Left ventricle myocardium inferior (tissue), 1 donor: Measurements from ENCODE around the gene C10orf90. TPM values are rescaled to one million over a fixed set of nuclear protein-coding genes. Genes with fewer than 3 reads are reported as not detected.

ENCODE experiments used
- DNase-seq: peaks from one replicate; pipeline ENCODE4 v3.0.0-alpha.2; 2020
- H3K27ac ChIP-seq: fragments of 200-600 bp; replicated peaks from 2 replicates; pipeline ENCODE4 v1.8.0; 2021
- H3K27me3 ChIP-seq: fragments of 200-600 bp; 2 replicates; pipeline ENCODE4 v1.8.0; 2021; ENCODE audit warnings: low read depth
- H3K36me3 ChIP-seq: fragments of 200-600 bp; 2 replicates; pipeline ENCODE4 v1.8.0; 2021
- H3K4me1 ChIP-seq: fragments of 200-600 bp; 2 replicates; pipeline ENCODE4 v1.8.0; 2021
- H3K4me3 ChIP-seq: fragments of 200-600 bp; 2 replicates; pipeline ENCODE4 v1.8.0; 2021; ENCODE audit warnings: mild to moderate bottlenecking, moderate library complexity
- H3K9me3 ChIP-seq: fragments of 200-600 bp; replicated peaks from 2 replicates; pipeline ENCODE4 v1.8.0; 2021
- intact Hi-C: fragments of 100-400 bp; cut with micrococcal nuclease; formaldehyde crosslinking; loops from one replicate; pipeline ENCODE4 v1.11.0; 2022
- total RNA-seq: library from RNA; stranded (reverse); fragmentation: NEBNext Ultra II Directional; extraction: Animal tissue kit (Norgen Biotek cat#: 25700); gene quantifications from one replicate; pipeline ENCODE4 v1.2.1, GENCODE V29; 2021
- TF ChIP-seq, protein P1 (sequence below): fragments of 200-600 bp; IDR thresholded peaks from 2 replicates; pipeline ENCODE4 v1.8.0; 2021; ENCODE audit warnings: antibody characterized with exemption, mild to moderate bottlenecking, borderline replicate concordance
- donor health status: DM: no; HTN: yes; CAD: no; lungs with severe emphysema.

C10orf90 gene
- total RNA-seq, 1 donor from 2014 or later, result not detected

GRCh38 chr10:126376956-126377355 is 293.5 kb downstream of the C10orf90 start:
- intact Hi-C loops, result no loop called here
- Histone ChIP-seq H3K36me3 (no peaks in the 10 kb centered on the region), H3K27ac (no peak overlapping the region), H3K27me3 (peaks cover 9% of the 10 kb centered on the region), H3K9me3 (peaks cover 19% of the 10 kb centered on the region), H3K4me1 (no peaks in the 10 kb centered on the region), H3K4me3 (no peak overlapping the region)
- DNase-seq, result no peak
- TF ChIP-seq, protein P1, sequence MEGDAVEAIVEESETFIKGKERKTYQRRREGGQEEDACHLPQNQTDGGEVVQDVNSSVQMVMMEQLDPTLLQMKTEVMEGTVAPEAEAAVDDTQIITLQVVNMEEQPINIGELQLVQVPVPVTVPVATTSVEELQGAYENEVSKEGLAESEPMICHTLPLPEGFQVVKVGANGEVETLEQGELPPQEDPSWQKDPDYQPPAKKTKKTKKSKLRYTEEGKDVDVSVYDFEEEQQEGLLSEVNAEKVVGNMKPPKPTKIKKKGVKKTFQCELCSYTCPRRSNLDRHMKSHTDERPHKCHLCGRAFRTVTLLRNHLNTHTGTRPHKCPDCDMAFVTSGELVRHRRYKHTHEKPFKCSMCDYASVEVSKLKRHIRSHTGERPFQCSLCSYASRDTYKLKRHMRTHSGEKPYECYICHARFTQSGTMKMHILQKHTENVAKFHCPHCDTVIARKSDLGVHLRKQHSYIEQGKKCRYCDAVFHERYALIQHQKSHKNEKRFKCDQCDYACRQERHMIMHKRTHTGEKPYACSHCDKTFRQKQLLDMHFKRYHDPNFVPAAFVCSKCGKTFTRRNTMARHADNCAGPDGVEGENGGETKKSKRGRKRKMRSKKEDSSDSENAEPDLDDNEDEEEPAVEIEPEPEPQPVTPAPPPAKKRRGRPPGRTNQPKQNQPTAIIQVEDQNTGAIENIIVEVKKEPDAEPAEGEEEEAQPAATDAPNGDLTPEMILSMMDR, result no peak

DNA sequence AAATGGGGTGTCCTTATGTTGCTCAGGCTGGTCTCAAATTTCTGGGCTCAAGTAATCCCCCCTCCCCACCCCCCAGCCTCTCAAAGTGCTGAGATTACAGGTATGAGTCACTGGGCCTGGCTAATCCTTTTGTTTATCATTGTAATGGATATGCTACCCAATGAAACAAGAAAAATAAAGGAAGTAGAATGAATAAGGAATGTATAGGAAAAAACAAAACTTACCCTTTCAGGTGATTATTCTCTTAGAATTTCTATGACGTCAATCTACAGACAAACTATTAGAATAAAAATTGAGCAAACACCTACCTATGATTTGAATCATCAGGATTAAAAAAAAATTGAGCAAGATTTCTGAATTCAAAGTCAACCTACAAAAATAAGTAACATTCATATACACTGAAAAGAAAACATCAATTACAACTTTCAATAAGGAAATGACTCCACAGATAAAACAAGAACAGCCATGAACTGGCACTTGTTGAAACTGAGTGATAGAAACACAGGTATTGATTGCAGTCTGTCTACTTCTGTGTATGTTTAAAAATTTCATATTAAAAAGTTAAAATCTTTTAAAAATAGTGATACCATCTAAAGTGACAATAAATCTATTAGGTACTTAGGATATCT is 294.5 kb downstream of the C10orf90 start:
- H3K9me3 ChIP-seq, result peaks cover 19% of the 10 kb centered on the region
- TF ChIP-seq, protein P1, result no peak
- no peak for DNase-seq
- no peak overlapping the region for H3K4me3 ChIP-seq
- no peaks in the 10 kb centered on the region for H3K36me3 ChIP-seq
- intact Hi-C loops, result no loop called here
- no peak overlapping the region for H3K27ac ChIP-seq
- no peaks in the 10 kb centered on the region for H3K27me3 ChIP-seq
- H3K4me1 ChIP-seq, result no peaks in the 10 kb centered on the region

- TF ChIP-seq, protein P1, result no peak
- Histone ChIP-seq H3K4me3 (no peak overlapping the region), H3K27ac (no peak overlapping the region), H3K36me3 (no peaks in the 10 kb centered on the region), H3K27me3 (no peaks in the 10 kb centered on the region), H3K4me1 (no peaks in the 10 kb centered on the region), H3K9me3 (peaks cover 19% of the 10 kb centered on the region)
- DNase-seq, result no peak
- intact Hi-C loops, result no loop called here
Measured at GRCh38 chr10:126375299-126375698, 295.2 kb downstream of the C10orf90 start.

Other genes with a start within 250 kb of the C10orf90 start
- gene DOCK1, start 234.7 kb upstream of the C10orf90 start, total RNA-seq, result 16.8 TPM